ENCODE measurements around the gene RPL22.

The RPL22 gene

GRCh38 chr1:6174621-6175410 is 24.6 kb downstream of the RPL22 start:
- no peaks in the 10 kb centered on the region for H3F3A ChIP-seq (ENCODE audit: control insufficient read depth, insufficient read depth)
- H3K9me2 ChIP-seq (replicated peaks; ENCODE audit: control insufficient read depth, low read length), result no peaks in the 10 kb centered on the region
- no peak for TF ChIP-seq EZH2phosphoT487 (IDR thresholded peaks at IDR 0.05; ENCODE audit: borderline replicate concordance, low read length)
- TF ChIP-seq CTCF (IDR thresholded peaks at IDR 0.05; ENCODE audit: low read depth, low read length, poor library complexity, severe bottlenecking), result no peak
- H3K79me2 ChIP-seq (ENCODE audit: control insufficient read depth, low read length), result no peaks in the 10 kb centered on the region
- H3K9me3 ChIP-seq (ENCODE audit: control insufficient read depth, insufficient read depth, low read length), result no peaks in the 10 kb centered on the region
- H4K20me1 ChIP-seq (ENCODE audit: control insufficient read depth, insufficient read depth, low read depth, low read length), result no peaks in the 10 kb centered on the region
- H3K27me3 ChIP-seq (ENCODE audit: control insufficient read depth, low read length), result peaks cover 5% of the 10 kb centered on the region; the same call in 1 of the 2 replicates
- no peak overlapping the region for H3K4me2 ChIP-seq (ENCODE audit: low read length)
- no peak overlapping the region for H3K4me3 ChIP-seq (ENCODE audit: low read length)
- no peaks in the 10 kb centered on the region for H3K4me1 ChIP-seq (ENCODE audit: control insufficient read depth, low read length)
- no peaks in the 10 kb centered on the region for H3K36me3 ChIP-seq (ENCODE audit: control insufficient read depth, low read length)
- no peak overlapping the region for H3K27ac ChIP-seq (ENCODE audit: low read depth, low read length)

- Histone ChIP-seq H4K20me1 (ENCODE audit: control insufficient read depth, insufficient read depth, low read depth, low read length) (no peaks in the 10 kb centered on the region), H3K36me3 (ENCODE audit: control insufficient read depth, low read length) (no peaks in the 10 kb centered on the region), H3K9me3 (ENCODE audit: control insufficient read depth, insufficient read depth, low read length) (no peaks in the 10 kb centered on the region), H3K9me2 (replicated peaks; ENCODE audit: control insufficient read depth, low read length) (no peaks in the 10 kb centered on the region), H3K27ac (ENCODE audit: low read depth, low read length) (no peak overlapping the region), H3K4me2 (ENCODE audit: low read length) (no peak overlapping the region), H3K4me3 (ENCODE audit: low read length) (no peak overlapping the region), H3K27me3 (ENCODE audit: control insufficient read depth, low read length) (no peaks in the 10 kb centered on the region), H3K79me2 (ENCODE audit: control insufficient read depth, low read length) (no peaks in the 10 kb centered on the region), H3F3A (ENCODE audit: control insufficient read depth, insufficient read depth) (no peaks in the 10 kb centered on the region), H3K4me1 (ENCODE audit: control insufficient read depth, low read length) (no peaks in the 10 kb centered on the region)
- TF ChIP-seq EZH2phosphoT487 (IDR thresholded peaks at IDR 0.05; ENCODE audit: borderline replicate concordance, low read length), result no peak
- no peak for TF ChIP-seq CTCF (IDR thresholded peaks at IDR 0.05; ENCODE audit: low read depth, low read length, poor library complexity, severe bottlenecking)
Observed at GRCh38 chr1:6172549-6172948, 26.8 kb downstream of the RPL22 start.

GRCh38 chr1:6171548-6172124 is 27.8 kb downstream of the RPL22 start:
- no peaks in the 10 kb centered on the region for H3K27me3 ChIP-seq (ENCODE audit: control insufficient read depth, low read length)
- TF ChIP-seq CTCF (IDR thresholded peaks at IDR 0.05; ENCODE audit: low read depth, low read length, poor library complexity, severe bottlenecking) (no peak), EZH2phosphoT487 (IDR thresholded peaks at IDR 0.05; ENCODE audit: borderline replicate concordance, low read length) (no peak)

More at GRCh38 chr1:6171548-6172124, 27.8 kb downstream of the RPL22 start:
- Histone ChIP-seq H3F3A (ENCODE audit: control insufficient read depth, insufficient read depth) (no peaks in the 10 kb centered on the region), H4K20me1 (ENCODE audit: control insufficient read depth, insufficient read depth, low read depth, low read length) (no peaks in the 10 kb centered on the region), H3K9me2 (replicated peaks; ENCODE audit: control insufficient read depth, low read length) (no peaks in the 10 kb centered on the region), H3K27ac (ENCODE audit: low read depth, low read length) (no peak overlapping the region), H3K9me3 (ENCODE audit: control insufficient read depth, insufficient read depth, low read length) (no peaks in the 10 kb centered on the region), H3K4me3 (ENCODE audit: low read length) (no peak overlapping the region), H3K79me2 (ENCODE audit: control insufficient read depth, low read length) (no peaks in the 10 kb centered on the region), H3K36me3 (ENCODE audit: control insufficient read depth, low read length) (no peaks in the 10 kb centered on the region), H3K4me2 (ENCODE audit: low read length) (no peak overlapping the region), H3K4me1 (ENCODE audit: control insufficient read depth, low read length) (no peaks in the 10 kb centered on the region)

Data from DOHH2 (cell line).